Urinary bladder (tissue), 4 donors: ENCODE data around the gene GPR137B. TPM values are rescaled to one million over a fixed set of nuclear protein-coding genes. Genes with fewer than 3 reads are reported as not detected.
A peak's percentile ranks its signal among the peaks of the same experiment; 100 is the strongest.
"Not testable (repeated sequence)": the region's sequence is repeated elsewhere in the genome, so short reads cannot be mapped to it uniquely, and the experiment has no call there.

Experiments used
- DNase-seq: peaks from one replicate; pipeline ENCODE4 v3.0.0-alpha.2; 2015; ENCODE audit errors: extremely low spot score
- H3K27ac ChIP-seq: one replicate; pipeline ENCODE4 v1.5.1; 2013; ENCODE audit warnings: low read depth, mild to moderate bottlenecking, moderate library complexity
- H3K36me3 ChIP-seq: one replicate; pipeline ENCODE4 v1.6.1; 2013; ENCODE audit warnings: mild to moderate bottlenecking, moderate library complexity; ENCODE audit not compliant: insufficient read depth
- H3K4me1 ChIP-seq: one replicate; pipeline ENCODE4 v1.6.1; 2013; ENCODE audit warnings: mild to moderate bottlenecking, moderate library complexity; ENCODE audit not compliant: insufficient read depth
- H3K4me3 ChIP-seq: one replicate; pipeline ENCODE4 v1.5.1; 2013; ENCODE audit warnings: low read depth, low read length
- WGBS: extraction: QIAGEN DNeasy Blood & Tissue Kit; methylation state at CpG from one replicate; pipeline ENCODE4 v1.1.7; 2013; 5-methylcytosine and 5-hydroxymethylcytosine counted together
- polyA plus RNA-seq: library from polyadenylated mRNA; stranded (reverse); fragments of 200-250 nt; gene quantifications from one replicate; pipeline ENCODE4 v1.2.3, GENCODE V29; 2013
- total RNA-seq: library from RNA; depleted of rRNA; stranded (reverse); fragments of >200 nt; gene quantifications from one replicate; pipeline ENCODE4 v1.2.3, GENCODE V29; 2014
- donor health status: healthy with polysubstance abuse.
- donor health status: healthy.

GPR137B gene
- total and polyA plus RNA-seq, 2 donors = 20.1 to 21.1 TPM

DNA sequence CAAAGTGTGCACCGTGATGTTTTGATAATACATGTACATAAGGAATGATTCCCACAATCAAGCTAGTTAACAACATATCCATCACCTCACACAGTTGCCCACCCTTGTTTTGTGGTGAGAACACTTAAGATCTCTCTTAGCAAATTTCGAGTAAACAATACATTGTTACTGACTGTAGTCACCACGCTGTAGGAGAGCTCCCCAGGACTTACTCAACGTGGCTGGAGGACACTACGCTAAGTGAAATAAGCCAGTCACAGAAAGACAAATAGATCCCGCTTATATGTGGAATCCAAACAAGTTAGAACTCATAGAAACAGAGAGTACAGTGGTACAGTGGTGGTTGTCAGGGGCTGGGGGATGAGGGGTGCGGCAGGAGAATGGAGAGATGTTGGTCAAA lies 24.8 kb downstream of the GPR137B start:
- 92% methylated on average over 7 of the region's 7 CpGs for WGBS
- DNase-seq = no peak
- H3K36me3 ChIP-seq = no peaks in the 10 kb centered on the region
- H3K4me3 ChIP-seq = no peak overlapping the region
- no peak overlapping the region for H3K27ac ChIP-seq
- H3K4me1 ChIP-seq = no peaks in the 10 kb centered on the region

DNA sequence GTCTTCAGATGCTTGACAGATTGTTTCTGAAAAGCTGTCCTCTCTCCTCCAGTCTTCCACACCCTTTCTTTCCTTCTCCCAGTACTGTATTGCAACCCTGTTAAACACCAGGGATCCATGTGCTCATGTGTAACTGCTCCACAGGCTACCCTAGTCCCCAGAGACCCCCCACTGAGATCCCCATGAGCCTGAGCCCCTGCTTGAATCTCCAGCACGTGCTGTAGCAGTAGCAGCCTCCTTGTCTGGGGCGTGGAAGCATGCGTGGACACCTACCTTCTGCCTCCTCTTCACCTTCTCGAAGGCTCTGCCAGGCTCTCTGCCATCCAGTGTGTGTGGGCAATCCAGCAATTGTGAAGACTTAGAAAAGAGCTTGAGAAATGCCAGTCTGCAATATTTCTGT lies 25.2 kb downstream of the GPR137B start:
- 91% methylated on average over 4 of the region's 4 CpGs for WGBS
- Histone ChIP-seq H3K36me3 (no peaks in the 10 kb centered on the region), H3K27ac (no peak overlapping the region), H3K4me1 (no peaks in the 10 kb centered on the region), H3K4me3 (no peak overlapping the region)
- DNase-seq = no peak

DNA sequence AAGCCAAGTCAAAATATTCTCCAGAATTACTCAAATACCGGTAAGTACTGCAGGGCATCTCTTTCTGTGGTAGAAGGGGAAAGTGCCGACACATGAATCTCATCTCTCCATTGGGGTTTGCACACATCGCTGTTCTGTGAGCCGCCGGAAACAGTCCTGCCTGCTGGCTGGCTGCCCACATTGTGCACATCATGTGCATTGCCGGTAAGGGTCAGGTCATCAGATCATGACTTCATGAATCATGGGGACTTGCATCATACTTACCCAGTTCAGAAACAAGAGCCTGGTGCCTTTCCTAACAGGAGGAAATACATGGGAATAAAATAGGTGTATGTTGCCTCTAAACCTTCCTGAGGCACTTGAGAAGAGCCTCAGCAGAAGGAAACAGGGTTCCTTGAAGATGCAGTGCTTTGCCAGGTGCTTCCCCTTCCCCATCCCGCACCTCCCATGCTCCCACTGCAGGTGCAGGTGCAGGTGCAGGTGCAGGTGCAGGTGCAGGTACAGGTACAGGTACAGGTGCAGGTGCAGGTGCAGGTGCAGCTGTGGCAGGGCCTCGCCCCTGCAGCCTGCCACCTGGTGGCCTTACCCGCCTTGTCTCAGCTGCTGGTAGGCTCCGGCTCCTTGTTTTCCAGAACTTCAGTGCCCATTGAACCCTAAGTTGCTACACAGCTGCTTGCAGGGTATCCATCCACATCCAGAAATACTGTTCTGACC lies 26.5 kb downstream of the GPR137B start:
- Histone ChIP-seq H3K27ac (no peak overlapping the region), H3K36me3 (no peaks in the 10 kb centered on the region), H3K4me3 (no peak overlapping the region), H3K4me1 (no peaks in the 10 kb centered on the region)
- 83% methylated on average over 10 of the region's 10 CpGs for WGBS
- no peak for DNase-seq

DNA sequence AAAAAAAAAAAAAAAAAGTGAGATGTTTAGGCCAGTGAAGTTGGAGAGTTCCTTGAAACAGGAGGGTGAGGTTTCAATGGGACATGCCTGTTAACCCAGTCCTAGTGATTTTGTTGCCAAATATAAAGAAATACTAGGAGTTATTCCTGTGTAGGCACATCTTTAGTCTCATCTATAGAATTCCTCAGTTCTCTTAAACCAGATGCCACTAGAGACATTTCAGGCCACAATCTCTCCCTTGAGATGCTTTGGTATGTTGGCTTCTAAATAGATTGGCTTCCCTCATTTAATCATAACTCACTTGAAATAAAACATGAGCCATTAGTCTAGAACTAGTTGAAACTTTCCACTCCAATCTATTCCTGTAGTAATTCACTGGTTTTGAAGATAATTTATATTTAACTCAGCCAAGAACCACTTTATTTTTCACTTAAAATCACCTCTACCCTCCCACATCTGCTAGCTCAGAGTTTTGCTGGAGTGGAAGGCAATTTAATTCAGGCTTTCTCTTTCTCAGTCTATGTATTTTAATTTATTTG lies 29.8 kb downstream of the GPR137B start:
- no peaks in the 10 kb centered on the region for H3K36me3 ChIP-seq
- H3K27ac ChIP-seq = no peak overlapping the region
- no peak overlapping the region for H3K4me3 ChIP-seq
- no peak for DNase-seq
- H3K4me1 ChIP-seq = no peaks in the 10 kb centered on the region

DNA sequence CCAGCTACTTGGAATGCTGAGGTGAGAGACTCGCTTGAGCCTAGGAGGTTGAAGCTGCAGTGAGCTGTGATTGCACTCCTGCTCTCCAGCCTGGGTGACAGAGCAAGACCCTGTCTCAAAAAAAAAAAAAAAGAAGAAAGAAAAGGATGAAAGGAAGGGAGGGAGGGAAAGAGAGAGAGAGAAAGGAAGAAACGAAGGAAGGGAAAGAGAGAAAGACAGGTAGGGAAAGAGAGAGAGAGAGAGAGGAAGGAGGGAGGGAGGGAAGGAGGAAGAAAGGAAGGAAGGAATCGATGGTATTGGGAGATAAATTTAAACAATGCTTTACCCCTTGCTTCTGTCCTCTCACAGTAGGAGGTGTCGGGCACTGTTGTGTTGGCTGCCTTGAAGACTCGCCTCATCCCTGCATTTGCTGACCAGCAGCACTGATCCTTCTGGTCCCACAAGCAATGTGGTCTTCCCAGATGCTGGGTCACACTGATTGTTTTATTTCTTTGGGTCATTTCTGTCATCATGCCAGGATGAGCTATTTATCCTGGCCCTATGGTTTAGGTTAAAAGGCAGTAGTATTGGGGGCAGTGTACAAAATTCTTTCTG lies 30.9 kb downstream of the GPR137B start:
- 86% methylated on average over 5 of the region's 5 CpGs for WGBS
- H3K4me1 ChIP-seq = no peaks in the 10 kb centered on the region
- DNase-seq = no peak
- no peaks in the 10 kb centered on the region for H3K36me3 ChIP-seq
- no peak overlapping the region for H3K27ac ChIP-seq
- no peak overlapping the region for H3K4me3 ChIP-seq

DNA sequence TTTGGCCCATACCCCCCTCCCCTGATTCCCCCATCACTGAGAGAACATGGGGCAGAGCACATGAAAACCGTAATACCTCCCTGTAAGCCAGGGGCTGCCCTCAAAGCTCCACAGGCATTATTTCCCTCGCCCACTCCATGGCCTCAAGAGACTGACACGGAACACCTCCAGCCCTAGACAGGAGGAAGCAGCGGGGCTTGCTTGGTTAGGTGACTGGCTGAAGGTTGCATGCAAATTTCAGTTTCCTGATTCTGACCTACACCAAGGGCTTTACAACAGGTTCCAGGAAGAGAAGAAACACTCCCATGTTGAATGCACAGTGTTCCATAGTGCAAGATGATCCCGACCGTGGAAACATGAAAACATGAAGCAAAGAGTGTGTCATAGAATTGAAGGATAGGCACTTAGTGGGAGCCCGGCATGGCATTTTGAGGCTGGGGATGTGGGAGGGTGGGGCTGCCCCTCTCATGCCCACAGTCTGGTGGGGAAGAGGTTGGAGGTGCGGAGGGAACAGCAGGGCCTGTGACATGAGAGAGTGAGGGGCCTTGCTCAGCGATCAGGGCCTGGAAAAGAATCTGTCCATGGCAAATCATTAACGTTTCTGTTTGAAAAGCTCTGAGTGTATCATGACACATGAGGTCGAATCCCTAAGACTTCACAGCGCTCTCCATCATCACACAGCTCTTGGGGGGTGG lies 33.5 kb downstream of the GPR137B start:
- Histone ChIP-seq H3K36me3 (no peaks in the 10 kb centered on the region), H3K4me1 (no peaks in the 10 kb centered on the region), H3K27ac (no peak overlapping the region), H3K4me3 (no peak overlapping the region)
- WGBS = 92% methylated on average over 12 of the region's 12 CpGs
- no peak for DNase-seq

DNA sequence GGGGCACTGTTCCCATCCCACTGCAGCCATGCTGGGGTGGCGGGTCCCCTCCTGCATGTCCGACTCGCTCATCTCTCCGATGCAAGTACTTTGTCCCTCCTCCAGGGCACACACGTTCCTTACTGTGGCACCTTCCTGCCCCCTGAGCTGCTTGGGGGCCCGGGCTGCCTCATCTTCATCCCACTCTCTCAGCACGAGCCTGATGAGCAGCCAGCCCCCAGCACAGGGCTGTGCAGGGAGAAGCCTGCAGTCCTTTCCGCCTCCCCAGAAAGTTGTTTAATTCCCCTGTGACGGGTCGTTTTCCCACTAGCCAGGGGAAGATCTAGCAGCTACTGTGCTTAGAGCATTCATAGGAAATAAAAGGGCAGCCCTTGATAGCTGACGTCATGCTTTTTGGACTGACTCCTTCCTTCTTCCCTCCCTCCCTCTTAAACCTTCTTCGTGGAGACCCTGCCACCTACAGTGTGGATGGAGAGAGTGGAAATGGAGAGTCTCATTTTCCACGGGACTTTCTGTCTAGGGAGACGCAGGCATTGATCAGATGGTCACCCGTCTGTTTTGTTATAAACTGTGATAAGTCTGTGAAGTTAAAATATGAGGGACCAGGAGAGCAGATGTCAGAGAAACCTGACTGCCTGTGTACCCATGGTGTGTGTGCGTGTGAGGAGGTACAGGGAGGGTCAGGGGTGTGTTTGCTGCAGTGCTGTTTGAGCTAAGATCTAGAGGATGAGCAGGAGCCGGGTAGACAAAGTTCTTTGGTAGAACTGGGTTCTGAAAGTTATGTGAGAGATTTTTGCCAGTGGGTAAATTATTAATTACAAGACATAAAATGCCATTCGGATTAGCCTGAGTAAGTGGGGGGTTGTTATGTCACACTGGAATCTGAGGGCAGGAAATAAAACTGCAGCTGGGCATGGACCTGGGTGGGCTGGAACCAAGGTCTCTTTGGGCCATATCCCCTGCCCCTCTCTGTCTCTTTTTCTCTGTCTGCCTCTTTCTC lies 34.3 kb downstream of the GPR137B start:
- DNase-seq = peak; percentile 23

DNA sequence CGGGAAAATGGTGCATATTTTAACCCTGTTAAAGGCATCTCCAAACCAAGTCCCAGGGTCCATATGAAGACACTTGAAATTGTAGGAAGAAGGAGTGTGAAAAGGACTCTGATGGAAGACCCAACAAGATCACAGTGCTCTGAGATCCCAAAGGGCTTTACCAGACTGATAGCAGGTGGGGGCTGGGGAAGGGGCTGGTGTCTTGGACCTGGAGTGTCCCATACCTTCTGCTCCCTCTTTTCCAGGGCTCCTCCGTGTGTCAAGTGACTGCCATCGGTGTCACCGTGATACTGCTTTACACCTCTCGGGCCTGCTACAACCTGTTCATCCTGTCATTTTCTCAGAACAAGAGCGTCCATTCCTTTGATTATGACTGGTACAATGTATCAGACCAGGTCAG lies 37.3 kb downstream of the GPR137B start:
- Histone ChIP-seq H3K4me3 (no peak overlapping the region), H3K27ac (no peak overlapping the region), H3K4me1 (no peaks in the 10 kb centered on the region), H3K36me3 (no peaks in the 10 kb centered on the region)
- DNase-seq = no peak
- WGBS = 95% methylated on average over 6 of the region's 6 CpGs

More for the DNA sequence above, 34.3 kb downstream of the GPR137B start:
- H3K36me3 ChIP-seq = no peaks in the 10 kb centered on the region
- H3K4me3 ChIP-seq = no peak overlapping the region
- WGBS = 66% methylated on average over 18 of the region's 18 CpGs
- H3K27ac ChIP-seq = no peak overlapping the region
- no peaks in the 10 kb centered on the region for H3K4me1 ChIP-seq

DNA sequence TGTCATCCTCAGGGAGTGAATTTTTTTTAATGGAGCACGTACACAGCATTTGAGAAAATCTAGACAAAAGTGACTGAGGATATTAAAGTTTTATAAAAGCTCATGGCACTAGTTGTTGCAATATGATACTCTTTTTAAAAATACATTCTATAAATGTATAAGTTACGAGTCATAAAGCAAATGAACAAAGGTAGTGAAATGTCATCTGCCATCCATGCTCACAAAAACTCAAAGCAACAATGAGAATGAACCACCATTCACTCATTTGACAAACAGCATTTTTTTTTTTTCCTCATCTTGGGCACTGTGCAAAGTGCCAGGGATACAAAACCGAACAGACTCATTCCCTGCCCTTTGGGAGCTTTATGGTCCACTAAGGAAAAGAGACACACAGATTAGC lies 38.7 kb downstream of the GPR137B start:
- no peak overlapping the region for H3K27ac ChIP-seq

DNA sequence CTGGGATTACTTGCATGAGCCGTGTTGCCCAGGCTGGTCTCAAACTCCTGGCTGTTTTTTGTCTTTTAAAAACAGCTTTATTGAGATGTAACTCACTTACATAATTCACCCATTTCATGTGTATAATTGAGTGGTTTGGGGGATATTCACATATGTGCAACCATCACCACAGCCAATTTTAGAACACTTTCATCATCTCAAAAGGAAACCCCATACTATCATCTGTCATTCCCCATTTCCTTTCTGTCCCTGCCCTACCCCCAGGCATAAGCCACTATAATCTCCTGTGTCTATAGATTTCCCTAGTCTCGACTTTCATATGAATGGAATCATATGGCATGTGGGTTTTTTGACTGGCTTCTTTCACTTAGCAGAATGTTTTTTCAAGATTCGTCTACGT lies 43.3 kb downstream of the GPR137B start:
- peaks cover 5% of the 10 kb centered on the region for H3K36me3 ChIP-seq
- WGBS = 85% methylated on average over 4 of the region's 4 CpGs
- no peaks in the 10 kb centered on the region for H3K4me1 ChIP-seq
- no peak overlapping the region for H3K4me3 ChIP-seq
- no peak for DNase-seq
- no peak overlapping the region for H3K27ac ChIP-seq

More for the DNA sequence above, 38.7 kb downstream of the GPR137B start:
- no peak for DNase-seq
- no peak overlapping the region for H3K4me3 ChIP-seq
- peaks cover 5% of the 10 kb centered on the region for H3K36me3 ChIP-seq
- 95% methylated on average over 3 of the region's 3 CpGs for WGBS
- no peaks in the 10 kb centered on the region for H3K4me1 ChIP-seq

DNA sequence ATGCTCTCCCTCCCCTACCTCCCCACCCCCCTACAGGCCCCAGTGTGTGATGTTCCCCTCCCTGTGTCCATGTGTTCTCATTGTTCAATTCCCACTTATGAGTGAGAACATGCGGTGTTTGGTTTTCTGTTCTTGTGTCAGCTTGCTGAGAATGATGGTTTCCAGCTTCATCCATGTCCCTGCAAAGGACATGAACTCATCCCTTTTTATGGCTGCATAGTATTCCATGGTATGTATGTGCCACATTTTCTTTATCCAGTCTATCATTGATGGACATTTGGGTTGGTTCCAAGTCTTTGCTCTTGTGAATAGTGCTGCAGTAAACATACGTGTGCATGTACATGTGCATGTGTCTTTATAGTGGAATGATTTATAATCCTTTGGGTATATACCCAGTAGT lies 44.1 kb downstream of the GPR137B start:
- not testable (repeated sequence) for H3K4me1 ChIP-seq, H3K36me3 ChIP-seq, DNase-seq, H3K4me3 ChIP-seq, H3K27ac ChIP-seq
- WGBS = over 99% methylated on average over 2 of the region's 2 CpGs

DNA sequence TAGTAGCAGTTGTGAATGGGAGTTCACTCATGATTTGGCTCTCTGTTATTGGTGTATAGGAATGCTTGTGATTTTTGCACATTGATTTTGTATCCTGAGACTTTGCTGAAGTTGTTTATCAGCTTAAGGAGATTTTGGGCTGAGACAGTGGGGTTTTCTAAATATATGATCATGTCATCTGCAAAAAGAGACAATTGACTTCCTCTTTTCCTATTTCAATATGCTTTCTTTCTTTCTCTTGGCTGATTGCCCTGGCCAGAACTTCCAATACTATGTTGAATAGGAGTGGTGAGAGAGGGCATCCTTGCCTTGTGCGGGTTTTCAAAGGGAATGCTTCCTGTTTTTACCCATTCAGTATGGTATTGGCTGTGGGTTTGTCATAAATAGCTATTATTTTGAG lies 45.7 kb downstream of the GPR137B start:
- not testable (repeated sequence) for H3K36me3 ChIP-seq, H3K4me3 ChIP-seq, H3K4me1 ChIP-seq, DNase-seq, H3K27ac ChIP-seq
- 90% methylated on average over 1 of the region's 1 CpG for WGBS

DNA sequence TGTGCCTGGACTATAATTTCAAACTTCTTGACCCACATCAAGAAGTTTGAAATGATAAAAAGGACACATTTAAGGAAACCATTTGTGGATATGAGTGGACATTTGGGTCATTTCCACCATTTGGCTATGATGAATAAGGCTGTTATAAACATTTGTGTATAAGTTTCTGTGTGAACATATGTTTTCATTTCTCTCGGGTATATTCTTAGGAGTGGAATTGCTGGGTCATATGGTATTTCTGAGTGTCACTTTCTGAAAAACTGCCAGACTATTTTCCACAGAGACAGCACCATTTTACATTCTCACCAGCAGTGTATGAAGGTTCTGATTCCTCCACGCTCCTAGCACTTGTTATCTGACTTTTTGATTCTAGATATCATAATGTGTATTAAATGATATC lies 50.8 kb downstream of the GPR137B start:
- H3K4me3 ChIP-seq = no peak overlapping the region
- no peaks in the 10 kb centered on the region for H3K4me1 ChIP-seq
- 75% methylated on average over 2 of the region's 2 CpGs for WGBS
- no peak overlapping the region for H3K27ac ChIP-seq
- no peaks in the 10 kb centered on the region for H3K36me3 ChIP-seq
- DNase-seq = no peak
